ENCODE data around the gene AGTRAP. TPM values are rescaled to one million over a fixed set of nuclear protein-coding genes. Genes with fewer than 3 reads are reported as not detected.

The AGTRAP gene
- total RNA-seq, 3 donors from 2014 or later = 61.9 to 74.7 (median 66.4) TPM

DNA sequence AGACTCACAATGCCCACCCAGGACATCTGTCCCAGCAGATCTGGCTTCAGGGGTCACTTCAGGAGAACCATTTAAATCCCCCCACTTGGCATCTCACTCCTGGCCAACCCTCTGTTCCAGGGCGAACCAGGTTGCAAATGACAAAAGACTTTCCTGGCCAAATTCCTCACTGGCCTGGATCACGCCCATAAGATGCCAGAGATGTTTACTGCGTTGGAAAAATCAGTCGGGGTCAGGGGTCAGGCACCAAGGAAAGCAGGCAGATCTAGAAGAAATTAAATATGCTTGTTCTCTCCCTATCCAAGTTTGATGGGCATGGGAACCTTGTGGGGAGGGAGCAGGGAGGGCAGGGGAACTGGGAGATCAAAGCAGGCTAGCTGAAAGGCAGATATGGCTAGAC is 14.6 kb upstream of the AGTRAP start:
- intact Hi-C loops (cut with DNase I; ENCODE audit: low total_unique reads) = loop anchor here (10.0 kb wide), 1 partner anchor 47 kb away; no protein-coding TSS in a partner anchor
- no peaks in the 10 kb centered on the region for H3K36me3 ChIP-seq

DNA sequence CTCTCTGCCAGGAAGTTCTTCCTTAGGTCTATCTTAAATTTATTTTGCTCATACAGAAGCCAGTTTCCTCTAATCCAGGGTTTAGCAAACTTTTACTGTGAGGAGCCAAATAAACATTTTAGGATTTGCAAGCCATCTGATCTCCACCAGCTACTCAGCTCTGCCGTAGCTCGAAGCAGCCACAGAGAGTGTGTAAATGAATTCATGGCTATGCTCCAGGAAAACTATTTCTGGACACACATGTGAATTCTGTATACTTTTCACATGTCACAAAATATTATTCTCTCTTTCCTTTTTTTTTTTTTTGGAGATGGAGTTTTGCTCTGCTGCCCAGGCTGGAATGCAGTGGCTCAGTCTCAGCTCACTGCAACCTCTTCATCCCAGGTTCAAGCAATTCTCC is 13.4 kb upstream of the AGTRAP start:
- no peak for TF ChIP-seq POLR2A (IDR thresholded peaks at IDR 0.05)
- no peak for TF ChIP-seq POLR2AphosphoS5 (IDR thresholded peaks at IDR 0.05)
- TF ChIP-seq, protein P1, sequence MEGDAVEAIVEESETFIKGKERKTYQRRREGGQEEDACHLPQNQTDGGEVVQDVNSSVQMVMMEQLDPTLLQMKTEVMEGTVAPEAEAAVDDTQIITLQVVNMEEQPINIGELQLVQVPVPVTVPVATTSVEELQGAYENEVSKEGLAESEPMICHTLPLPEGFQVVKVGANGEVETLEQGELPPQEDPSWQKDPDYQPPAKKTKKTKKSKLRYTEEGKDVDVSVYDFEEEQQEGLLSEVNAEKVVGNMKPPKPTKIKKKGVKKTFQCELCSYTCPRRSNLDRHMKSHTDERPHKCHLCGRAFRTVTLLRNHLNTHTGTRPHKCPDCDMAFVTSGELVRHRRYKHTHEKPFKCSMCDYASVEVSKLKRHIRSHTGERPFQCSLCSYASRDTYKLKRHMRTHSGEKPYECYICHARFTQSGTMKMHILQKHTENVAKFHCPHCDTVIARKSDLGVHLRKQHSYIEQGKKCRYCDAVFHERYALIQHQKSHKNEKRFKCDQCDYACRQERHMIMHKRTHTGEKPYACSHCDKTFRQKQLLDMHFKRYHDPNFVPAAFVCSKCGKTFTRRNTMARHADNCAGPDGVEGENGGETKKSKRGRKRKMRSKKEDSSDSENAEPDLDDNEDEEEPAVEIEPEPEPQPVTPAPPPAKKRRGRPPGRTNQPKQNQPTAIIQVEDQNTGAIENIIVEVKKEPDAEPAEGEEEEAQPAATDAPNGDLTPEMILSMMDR (IDR thresholded peaks at IDR 0.05) = no peak
- intact Hi-C loops (cut with DNase I; ENCODE audit: low total_unique reads) = loop anchor here (10.0 kb wide), 1 partner anchor 48 kb away; no protein-coding TSS in a partner anchor
- H3K36me3 ChIP-seq = no peaks in the 10 kb centered on the region
- no peak overlapping the region for H3K27ac ChIP-seq
- H3K4me3 ChIP-seq = no peak overlapping the region
- DNase-seq (ENCODE audit: low spot score in 2 of 2) = no peak
- H3K9me3 ChIP-seq = no peaks in the 10 kb centered on the region
- H3K27me3 ChIP-seq = no peaks in the 10 kb centered on the region
- H3K4me1 ChIP-seq = peaks cover 0 to 4% of the 10 kb centered on the region in 2 donors

More for the DNA sequence above, 14.6 kb upstream of the AGTRAP start:
- TF ChIP-seq, protein P1 (IDR thresholded peaks at IDR 0.05) = no peak
- TF ChIP-seq POLR2A (IDR thresholded peaks at IDR 0.05) (no peak), POLR2AphosphoS5 (IDR thresholded peaks at IDR 0.05) (no peak)
- no peak for DNase-seq (ENCODE audit: low spot score in 2 of 2)
- Histone ChIP-seq H3K4me1 (peaks cover 0 to 4% of the 10 kb centered on the region in 2 donors), H3K27me3 (no peaks in the 10 kb centered on the region), H3K9me3 (no peaks in the 10 kb centered on the region), H3K27ac (peak overlapping the region in 1 of 2 donors; percentile 32), H3K4me3 (no peak overlapping the region)

DNA sequence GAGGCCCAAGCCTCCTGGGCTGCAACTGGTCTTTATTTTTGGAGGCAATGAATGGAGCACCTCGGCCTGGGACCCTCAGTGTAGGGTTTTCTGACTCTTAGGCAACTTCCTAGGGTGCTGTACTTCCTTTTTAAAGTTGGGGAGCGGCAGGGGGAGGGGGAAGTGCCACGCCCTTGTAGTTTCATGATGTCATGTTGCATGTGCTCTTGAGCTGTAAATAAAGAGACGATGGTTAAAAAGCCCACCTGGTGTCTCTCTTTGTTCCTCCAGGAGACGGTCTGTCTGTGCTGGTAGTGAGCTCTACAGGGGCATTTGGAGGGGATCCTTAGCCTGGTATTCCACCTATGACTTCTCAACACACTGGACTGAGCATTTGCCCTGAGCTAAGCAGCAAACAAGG is 10.3 kb upstream of the AGTRAP start:
- no peak overlapping the region for H3K27ac ChIP-seq

DNA sequence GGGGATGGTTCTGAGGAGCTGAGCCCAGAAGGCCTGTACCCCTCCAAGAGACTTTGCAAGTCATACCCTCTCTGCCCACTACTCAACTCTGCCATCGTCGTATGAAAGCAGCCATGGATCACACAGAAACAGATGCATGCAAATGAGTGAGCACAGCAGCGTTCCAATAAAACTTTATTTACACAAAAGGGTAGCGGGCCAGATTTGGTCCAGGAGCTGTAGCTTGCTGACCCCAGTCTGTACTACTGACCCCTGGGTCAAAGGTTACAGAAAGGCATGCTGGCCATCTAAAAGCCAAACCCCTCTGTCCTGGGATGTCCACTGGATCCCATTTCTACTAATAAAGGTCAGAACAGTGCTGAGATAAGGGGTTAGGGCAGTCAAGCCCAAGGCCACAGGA is 8.8 kb upstream of the AGTRAP start:
- DNase-seq (ENCODE audit: low spot score in 2 of 2) = no peak
- no peak overlapping the region for H3K4me3 ChIP-seq
- H3K9me3 ChIP-seq = no peaks in the 10 kb centered on the region
- no peak overlapping the region for H3K27ac ChIP-seq
- TF ChIP-seq, protein P1 (IDR thresholded peaks at IDR 0.05) = no peak
- no peak for TF ChIP-seq POLR2AphosphoS5 (IDR thresholded peaks at IDR 0.05)
- no peaks in the 10 kb centered on the region for H3K27me3 ChIP-seq
- intact Hi-C loops (cut with DNase I; ENCODE audit: low total_unique reads) = loop anchor here (10.0 kb wide), 1 partner anchor 52 kb away; no protein-coding TSS in a partner anchor
- no peaks in the 10 kb centered on the region for H3K36me3 ChIP-seq
- H3K4me1 ChIP-seq = peaks cover 0 to 2% of the 10 kb centered on the region in 2 donors

More for the DNA sequence above, 10.3 kb upstream of the AGTRAP start:
- Histone ChIP-seq H3K4me3 (no peak overlapping the region), H3K36me3 (no peaks in the 10 kb centered on the region), H3K9me3 (no peaks in the 10 kb centered on the region), H3K27me3 (no peaks in the 10 kb centered on the region), H3K4me1 (no peaks in the 10 kb centered on the region)
- intact Hi-C loops (cut with DNase I; ENCODE audit: low total_unique reads) = loop anchor here (10.0 kb wide), 1 partner anchor 51 kb away; no protein-coding TSS in a partner anchor
- no peak for DNase-seq (ENCODE audit: low spot score in 2 of 2)
- no peak for TF ChIP-seq POLR2AphosphoS5 (IDR thresholded peaks at IDR 0.05)
- TF ChIP-seq, protein P1 (IDR thresholded peaks at IDR 0.05) = no peak
- TF ChIP-seq POLR2A (IDR thresholded peaks at IDR 0.05) = no peak

DNA sequence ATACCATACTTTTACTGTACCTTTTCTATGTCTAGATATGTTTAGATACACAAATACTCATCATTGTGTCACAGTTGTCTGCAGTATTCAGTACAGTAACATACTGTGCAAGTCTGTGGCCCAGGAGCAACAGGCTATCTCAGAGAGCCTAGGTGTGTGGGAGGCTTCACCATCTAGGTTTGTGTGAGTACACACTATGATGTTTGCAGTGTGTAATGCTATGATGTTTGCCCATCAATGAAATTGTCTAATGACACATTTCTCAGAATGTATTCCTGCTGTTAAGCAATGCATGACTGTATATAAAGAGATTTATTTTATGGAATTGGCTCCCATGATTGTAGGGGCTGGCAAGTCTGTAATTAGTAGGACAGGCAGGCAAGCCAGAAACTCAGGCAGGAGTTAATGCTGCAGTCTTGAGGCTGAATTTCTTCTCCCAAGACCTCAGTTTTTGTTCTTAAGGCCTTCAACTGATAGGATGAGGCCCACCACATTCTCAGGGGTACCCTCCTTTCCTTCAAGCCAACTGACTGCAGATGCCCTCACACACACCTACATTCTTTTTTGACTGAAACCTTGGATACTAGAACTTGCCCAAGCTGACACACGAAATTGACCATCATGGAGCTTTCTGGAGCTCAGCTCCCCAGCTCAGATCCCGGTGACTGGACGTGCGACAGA is 7.7 kb upstream of the AGTRAP start:
- no peak overlapping the region for H3K27ac ChIP-seq
- H3K4me1 ChIP-seq = peaks cover 0 to 6% of the 10 kb centered on the region in 2 donors
- H3K27me3 ChIP-seq = no peaks in the 10 kb centered on the region
- no peaks in the 10 kb centered on the region for H3K36me3 ChIP-seq
- H3K4me3 ChIP-seq = no peak overlapping the region
- TF ChIP-seq POLR2AphosphoS5 (IDR thresholded peaks at IDR 0.05) = no peak
- TF ChIP-seq, protein P1 (IDR thresholded peaks at IDR 0.05) = no peak
- TF ChIP-seq POLR2A (IDR thresholded peaks at IDR 0.05) = no peak
- DNase-seq (ENCODE audit: low spot score in 2 of 2) = no peak
- intact Hi-C loops (cut with DNase I; ENCODE audit: low total_unique reads) = loop anchor here (10.0 kb wide), 1 partner anchor 53 kb away; no protein-coding TSS in a partner anchor
- no peaks in the 10 kb centered on the region for H3K9me3 ChIP-seq

Data from breast epithelium (tissue), 4 donors.